ENCODE measurements around the gene LAMA3.

LAMA3 gene

GRCh38 chr18:23740105-23740830, 51.0 kb downstream of the LAMA3 start (continued):
- TF ChIP-seq KLF10 (tag by site-specific recombination; IDR thresholded peaks at IDR 0.05): no peak
- TF ChIP-seq, protein P1, sequence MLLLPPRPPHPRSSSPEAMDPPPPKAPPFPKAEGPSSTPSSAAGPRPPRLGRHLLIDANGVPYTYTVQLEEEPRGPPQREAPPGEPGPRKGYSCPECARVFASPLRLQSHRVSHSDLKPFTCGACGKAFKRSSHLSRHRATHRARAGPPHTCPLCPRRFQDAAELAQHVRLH (tag by site-specific recombination; IDR thresholded peaks at IDR 0.05): no peak
- no peak for TF ChIP-seq ZNF184 (tag by site-specific recombination; IDR thresholded peaks at IDR 0.05)
- no peak for TF ChIP-seq ZNF335 (tag by site-specific recombination; conservative IDR thresholded peaks at IDR 0.05)
- TF ChIP-seq ZNF223 (tag by site-specific recombination; IDR thresholded peaks at IDR 0.05): no peak
- peak; percentile 89 for TF ChIP-seq WT1 (tag by site-specific recombination; IDR thresholded peaks at IDR 0.05)
- peak; percentile 87 for TF ChIP-seq ZIC2 (tag by site-specific recombination; IDR thresholded peaks at IDR 0.05)
- no peak for TF ChIP-seq ZNF776 (tag by site-specific recombination; IDR thresholded peaks at IDR 0.05; ENCODE audit: borderline replicate concordance)
- TF ChIP-seq ZEB2 (tag by site-specific recombination; IDR thresholded peaks at IDR 0.05): 0 out of 2 replicates have a peak, but pooled peaks have one; percentile 44
- no peak for TF ChIP-seq SALL2 (tag by site-specific recombination; IDR thresholded peaks at IDR 0.05; ENCODE audit: borderline replicate concordance)
- TF ChIP-seq ZNF112 (tag by site-specific recombination; IDR thresholded peaks at IDR 0.05): no peak
- TF ChIP-seq ZNF221 (tag by site-specific recombination; IDR thresholded peaks at IDR 0.05; ENCODE audit: borderline replicate concordance): no peak
- TF ChIP-seq ZNF785 (tag by site-specific recombination; IDR thresholded peaks at IDR 0.05): no peak
- no peak for TF ChIP-seq ZNF175 (tag by site-specific recombination; IDR thresholded peaks at IDR 0.05)
- no peak for TF ChIP-seq ZNF558 (tag by site-specific recombination; IDR thresholded peaks at IDR 0.05)
- peak; percentile 81 for TF ChIP-seq PRDM10 (tag by site-specific recombination; IDR thresholded peaks at IDR 0.05)
- no peak for TF ChIP-seq ZNF366 (tag by site-specific recombination; conservative IDR thresholded peaks at IDR 0.05)
- no peak for TF ChIP-seq ZNF621 (tag by site-specific recombination; IDR thresholded peaks at IDR 0.05)
- TF ChIP-seq ZNF670 (tag by site-specific recombination; IDR thresholded peaks at IDR 0.05; ENCODE audit: low read depth): no peak
- TF ChIP-seq ZNF664 (tag by site-specific recombination; IDR thresholded peaks at IDR 0.05): no peak
- no peak for TF ChIP-seq ZNF211 (tag by site-specific recombination; IDR thresholded peaks at IDR 0.05; ENCODE audit: low read depth)
- TF ChIP-seq ZNF830 (tag by site-specific recombination; IDR thresholded peaks at IDR 0.05; ENCODE audit: low read depth): no peak
- peak; percentile 70 for TF ChIP-seq ZNF843 (tag by site-specific recombination; IDR thresholded peaks at IDR 0.05)
- no peak for TF ChIP-seq ZNF707 (tag by site-specific recombination; IDR thresholded peaks at IDR 0.05)
- TF ChIP-seq, protein P2, sequence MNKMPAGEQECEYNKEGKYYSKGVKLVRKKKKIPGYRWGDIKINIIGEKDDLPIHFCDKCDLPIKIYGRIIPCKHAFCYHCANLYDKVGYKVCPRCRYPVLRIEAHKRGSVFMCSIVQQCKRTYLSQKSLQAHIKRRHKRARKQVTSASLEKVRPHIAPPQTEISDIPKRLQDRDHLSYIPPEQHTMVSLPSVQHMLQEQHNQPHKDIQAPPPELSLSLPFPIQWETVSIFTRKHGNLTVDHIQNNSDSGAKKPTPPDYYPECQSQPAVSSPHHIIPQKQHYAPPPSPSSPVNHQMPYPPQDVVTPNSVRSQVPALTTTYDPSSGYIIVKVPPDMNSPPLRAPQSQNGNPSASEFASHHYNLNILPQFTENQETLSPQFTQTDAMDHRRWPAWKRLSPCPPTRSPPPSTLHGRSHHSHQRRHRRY (tag by site-specific recombination; IDR thresholded peaks at IDR 0.05): no peak
- no peak for TF ChIP-seq ZNF140 (tag by site-specific recombination; IDR thresholded peaks at IDR 0.05)
- TF ChIP-seq, protein P3, sequence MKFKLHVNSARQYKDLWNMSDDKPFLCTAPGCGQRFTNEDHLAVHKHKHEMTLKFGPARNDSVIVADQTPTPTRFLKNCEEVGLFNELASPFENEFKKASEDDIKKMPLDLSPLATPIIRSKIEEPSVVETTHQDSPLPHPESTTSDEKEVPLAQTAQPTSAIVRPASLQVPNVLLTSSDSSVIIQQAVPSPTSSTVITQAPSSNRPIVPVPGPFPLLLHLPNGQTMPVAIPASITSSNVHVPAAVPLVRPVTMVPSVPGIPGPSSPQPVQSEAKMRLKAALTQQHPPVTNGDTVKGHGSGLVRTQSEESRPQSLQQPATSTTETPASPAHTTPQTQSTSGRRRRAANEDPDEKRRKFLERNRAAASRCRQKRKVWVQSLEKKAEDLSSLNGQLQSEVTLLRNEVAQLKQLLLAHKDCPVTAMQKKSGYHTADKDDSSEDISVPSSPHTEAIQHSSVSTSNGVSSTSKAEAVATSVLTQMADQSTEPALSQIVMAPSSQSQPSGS (tag by site-specific recombination; IDR thresholded peaks at IDR 0.05; ENCODE audit: low read depth): no peak
- TF ChIP-seq ZNF747 (tag by site-specific recombination; IDR thresholded peaks at IDR 0.05): no peak
- TF ChIP-seq HOXA7 (CRISPR knock-in tag; IDR thresholded peaks at IDR 0.05; ENCODE audit: borderline replicate concordance): no peak
- no peak for TF ChIP-seq ZFHX2 (tag by site-specific recombination; conservative IDR thresholded peaks at IDR 0.05)
- TF ChIP-seq ZNF555 (tag by site-specific recombination; conservative IDR thresholded peaks at IDR 0.05): no peak
- no peak for TF ChIP-seq KLF9 (tag by site-specific recombination; IDR thresholded peaks at IDR 0.05; ENCODE audit: low read depth)
- no peak for TF ChIP-seq ZNF311 (tag by site-specific recombination; IDR thresholded peaks at IDR 0.05; ENCODE audit: borderline replicate concordance)
- TF ChIP-seq, protein P4, sequence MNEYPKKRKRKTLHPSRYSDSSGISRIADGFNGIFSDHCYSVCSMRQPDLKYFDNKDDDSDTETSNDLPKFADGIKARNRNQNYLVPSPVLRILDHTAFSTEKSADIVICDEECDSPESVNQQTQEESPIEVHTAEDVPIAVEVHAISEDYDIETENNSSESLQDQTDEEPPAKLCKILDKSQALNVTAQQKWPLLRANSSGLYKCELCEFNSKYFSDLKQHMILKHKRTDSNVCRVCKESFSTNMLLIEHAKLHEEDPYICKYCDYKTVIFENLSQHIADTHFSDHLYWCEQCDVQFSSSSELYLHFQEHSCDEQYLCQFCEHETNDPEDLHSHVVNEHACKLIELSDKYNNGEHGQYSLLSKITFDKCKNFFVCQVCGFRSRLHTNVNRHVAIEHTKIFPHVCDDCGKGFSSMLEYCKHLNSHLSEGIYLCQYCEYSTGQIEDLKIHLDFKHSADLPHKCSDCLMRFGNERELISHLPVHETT (tag by site-specific recombination; IDR thresholded peaks at IDR 0.05): no peak
